Common myeloid progenitor, CD34-positive (primary cell): Measurements from ENCODE around the gene PSMD4.

ENCODE experiments used
- CTCF ChIA-PET: fragments of 350-600 bp; sonication (Branson Sonifier 250); formaldehyde crosslinking; loops from one replicate; lab custom pipeline; 2021; ENCODE audit warnings: antibody characterized with exemption; lab: Charles Lee
- POLR2A ChIA-PET: fragments of 350-600 bp; sonication (Branson Sonifier 250); formaldehyde crosslinking; loops from one replicate; lab custom pipeline; 2021; ENCODE audit warnings: antibody characterized with exemption; lab: Charles Lee
- DNase-seq, 3 donors: peaks; one replicate each; pipeline versions ENCODE4 v3.0.0 to v3.0.0-alpha.2; 2013
- H3K27ac ChIP-seq, 2 experiments: 1 replicate in 1 of 2; 2 replicates in 1 of 2; pipeline ENCODE4 v1.7.0; 2013; ENCODE audit warnings: inconsistent platforms in 2 of 2, low read length in 2 of 2, mild to moderate bottlenecking in 2 of 2, low read depth in 1 of 2, moderate library complexity in 1 of 2; ENCODE audit not compliant: severe bottlenecking in 2 of 2, insufficient read depth in 1 of 2, poor library complexity in 1 of 2
- H3K27me3 ChIP-seq, 5 experiments: replicated peaks in 2 of 5; 1 replicate in 3 of 5; 2 replicates in 2 of 5; pipeline versions ENCODE4 v1.6.1 to v1.7.0; 2013; ENCODE audit warnings: low read length in 4 of 5, mild to moderate bottlenecking in 2 of 5, moderate library complexity in 2 of 5, inconsistent platforms in 1 of 5; ENCODE audit not compliant: insufficient read depth in 5 of 5, control insufficient read depth in 4 of 5
- H3K36me3 ChIP-seq, 4 experiments: 1 replicate in 2 of 4; 2 replicates in 2 of 4; pipeline versions ENCODE4 v1.6.1 to v1.7.0; 2013; ENCODE audit warnings: low read length in 3 of 4, control low read depth in 1 of 4, mild to moderate bottlenecking in 1 of 4; ENCODE audit not compliant: control insufficient read depth in 4 of 4, insufficient read depth in 4 of 4
- H3K4me1 ChIP-seq, 4 experiments: 1 replicate in 3 of 4; 2 replicates in 1 of 4; pipeline versions ENCODE4 v1.6.1 to v1.7.1; 2013; ENCODE audit warnings: low read length in 3 of 4, mild to moderate bottlenecking in 3 of 4, control low read depth in 1 of 4, inconsistent platforms in 1 of 4, moderate library complexity in 1 of 4; ENCODE audit not compliant: control insufficient read depth in 4 of 4, insufficient read depth in 4 of 4; ENCODE audit errors: control extremely low read depth in 1 of 4
- H3K4me3 ChIP-seq, 7 experiments: 1 replicate in 4 of 7; 2 replicates in 3 of 7; pipeline versions ENCODE4 v1.5.1 to v1.7.0; 2013; ENCODE audit warnings: mild to moderate bottlenecking in 7 of 7, low read length in 6 of 7, moderate library complexity in 6 of 7, inconsistent platforms in 2 of 7, low read depth in 2 of 7, control low read depth in 1 of 7; ENCODE audit not compliant: insufficient read depth in 4 of 7, control insufficient read depth in 1 of 7; ENCODE audit errors: extremely low read depth in 1 of 7
- H3K9me3 ChIP-seq, 5 experiments: 1 replicate in 4 of 5; 2 replicates in 1 of 5; pipeline versions ENCODE4 v1.6.1 to v1.7.1; 2013; ENCODE audit warnings: low read length in 4 of 5, mild to moderate bottlenecking in 2 of 5, inconsistent platforms in 1 of 5, low read depth in 1 of 5, moderate library complexity in 1 of 5; ENCODE audit not compliant: control insufficient read depth in 4 of 5, insufficient read depth in 2 of 5; ENCODE audit errors: control extremely low read depth in 1 of 5
- WGBS: methylation state at CpG from one replicate; pipeline ENCODE4 v1.1.5; 2013; ENCODE audit not compliant: insufficient coverage; 5-methylcytosine and 5-hydroxymethylcytosine counted together

The PSMD4 gene

GRCh38 chr1:151289080-151289935, 34.8 kb downstream of the PSMD4 start:
- H3K4me3 ChIP-seq: no peak overlapping the region
- no peak for DNase-seq
- H3K27ac ChIP-seq: peak overlapping the region in 1 of 2 experiments; percentile 33
- H3K36me3 ChIP-seq: peaks cover 6 to 86% (median 74%) of the 10 kb centered on the region in 4 experiments
- CTCF ChIA-PET: no interaction called here
- H3K27me3 ChIP-seq: no peaks in the 10 kb centered on the region
- no peaks in the 10 kb centered on the region for H3K9me3 ChIP-seq
- 64% methylated on average over 9 of the region's 18 CpGs for WGBS
- POLR2A ChIA-PET: no interaction called here
- peaks cover 0 to 8% (median 2%) of the 10 kb centered on the region in 4 experiments for H3K4me1 ChIP-seq

GRCh38 chr1:151289991-151290708, 35.6 kb downstream of the PSMD4 start:
- Histone ChIP-seq H3K27ac (no peak overlapping the region), H3K9me3 (no peaks in the 10 kb centered on the region), H3K4me1 (peaks cover 0 to 6% (median 0%) of the 10 kb centered on the region in 4 experiments), H3K36me3 (peaks cover 8 to 94% (median 79%) of the 10 kb centered on the region in 4 experiments), H3K27me3 (no peaks in the 10 kb centered on the region), H3K4me3 (no peak overlapping the region)
- no peak for DNase-seq
- WGBS: 91% methylated on average over 16 of the region's 21 CpGs
- ChIA-PET POLR2A (no interaction called here), CTCF (no interaction called here)

DNA sequence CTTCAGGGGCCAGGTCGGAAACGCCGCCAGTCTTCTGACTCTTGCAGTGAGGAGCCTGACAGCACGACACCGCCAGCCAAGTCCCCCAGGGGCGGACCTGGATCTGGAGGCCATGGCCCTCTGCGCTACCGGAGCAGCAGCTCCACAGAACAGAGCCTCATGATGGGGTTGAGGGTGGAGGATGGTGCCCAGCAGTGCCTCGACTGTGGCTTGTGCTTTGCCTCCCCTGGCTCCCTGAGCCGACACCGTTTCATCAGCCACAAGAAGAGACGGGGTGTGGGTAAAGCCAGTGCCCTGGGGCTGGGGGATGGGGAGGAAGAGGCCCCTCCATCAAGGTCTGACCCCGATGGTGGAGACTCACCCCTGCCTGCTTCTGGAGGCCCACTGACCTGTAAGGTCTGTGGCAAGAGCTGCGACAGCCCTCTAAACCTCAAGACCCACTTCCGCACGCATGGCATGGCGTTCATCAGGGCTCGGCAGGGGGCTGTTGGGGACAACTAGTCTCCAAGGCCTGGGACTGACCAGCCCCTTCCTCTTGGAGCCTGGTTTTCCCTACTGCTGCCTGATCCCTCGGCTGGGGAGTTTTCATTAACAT, 36.3 kb downstream of the PSMD4 start:
- WGBS: 92% methylated on average over 10 of the region's 19 CpGs
- H3K27me3 ChIP-seq: no peaks in the 10 kb centered on the region
- ChIA-PET CTCF (no interaction called here), POLR2A (no interaction called here)
- H3K4me1 ChIP-seq: peaks cover 0 to 6% (median 0%) of the 10 kb centered on the region in 4 experiments
- peak overlapping the region in 1 of 2 experiments; percentile 7 for H3K27ac ChIP-seq
- H3K36me3 ChIP-seq: peaks cover 10 to 98% (median 83%) of the 10 kb centered on the region in 4 experiments
- H3K9me3 ChIP-seq: no peaks in the 10 kb centered on the region
- no peak for DNase-seq
- H3K4me3 ChIP-seq: no peak overlapping the region

GRCh38 chr1:151292207-151293030, 37.9 kb downstream of the PSMD4 start:
- Histone ChIP-seq H3K27ac (peak overlapping the region in 1 of 2 experiments; percentile 43), H3K36me3 (peaks cover 7 to 95% (median 73%) of the 10 kb centered on the region in 4 experiments), H3K4me3 (no peak overlapping the region), H3K27me3 (no peaks in the 10 kb centered on the region), H3K9me3 (no peaks in the 10 kb centered on the region), H3K4me1 (peaks cover 0 to 6% (median 0%) of the 10 kb centered on the region in 4 experiments)
- peak; percentile 31 to 80 (median 56) for DNase-seq
- ChIA-PET POLR2A (interaction anchor here (0.6 to 1.1 kb wide), 2 partner anchors 44 to 105 kb away, joined by 3 to 4 read pairs; no protein-coding TSS in a partner anchor), CTCF (interaction anchor here (0.6 to 41.8 kb wide), 9 partner anchors 9 to 783 kb away, joined by 3 to 644 read pairs (median 5); partner anchors contain the start of gene PI4KB)
- 91% methylated on average over 4 of the region's 13 CpGs for WGBS

- Histone ChIP-seq H3K36me3 (peaks cover 6 to 95% (median 70%) of the 10 kb centered on the region in 4 experiments), H3K27ac (no peak overlapping the region), H3K4me3 (no peak overlapping the region), H3K9me3 (no peaks in the 10 kb centered on the region), H3K27me3 (no peaks in the 10 kb centered on the region), H3K4me1 (peaks cover 0 to 6% (median 0%) of the 10 kb centered on the region in 4 experiments)
- POLR2A ChIA-PET: interaction anchor here (1.1 kb wide), 1 partner anchor 43 kb away, joined by 4 read pairs; no protein-coding TSS in a partner anchor
- DNase-seq: no peak
- WGBS: 94% methylated on average over 4 of the region's 6 CpGs
- CTCF ChIA-PET: interaction anchor here (1.0 to 41.8 kb wide), 8 partner anchors 8 to 92 kb away, joined by 3 to 644 read pairs (median 5); partner anchors contain the start of gene PI4KB
Observed at GRCh38 chr1:151293093-151293492, 38.6 kb downstream of the PSMD4 start.

DNA sequence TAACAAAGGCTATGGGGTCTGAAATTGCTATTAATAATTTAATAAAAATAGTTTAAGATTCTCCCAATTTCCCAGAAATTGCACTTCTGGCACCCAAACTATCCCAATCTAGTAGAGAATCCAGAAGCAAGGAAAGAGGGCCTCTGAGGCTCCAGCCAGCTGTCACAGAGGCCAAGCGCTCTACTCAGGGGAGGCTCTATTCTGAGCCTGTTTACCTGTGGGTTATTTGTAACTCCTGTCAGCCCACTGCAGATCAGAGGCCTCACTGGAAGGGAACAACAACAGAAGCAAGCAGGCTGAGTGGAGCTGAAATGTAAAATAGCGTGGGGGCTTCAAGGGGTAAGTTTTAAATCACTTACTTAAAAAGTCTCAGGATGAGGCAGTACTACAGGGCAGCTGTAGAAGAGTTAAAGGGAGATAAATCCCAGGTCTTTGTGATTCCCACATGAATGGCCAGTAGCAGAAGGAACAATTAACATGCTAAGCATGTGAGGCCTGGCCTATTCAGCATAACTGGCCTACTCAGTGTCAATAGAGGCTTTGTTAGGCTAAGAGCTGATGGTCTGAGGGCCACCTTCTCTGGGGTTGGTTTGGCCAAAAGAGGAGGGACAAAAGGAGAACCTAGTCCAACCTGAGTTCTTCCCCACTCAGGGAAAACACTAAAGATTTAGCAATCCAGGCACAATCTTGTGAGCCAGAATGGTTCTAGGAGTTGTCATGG, 40.4 kb downstream of the PSMD4 start:
- CTCF ChIA-PET: interaction anchor here (1.2 to 41.8 kb wide), 6 partner anchors 11 to 107 kb away, joined by 3 to 644 read pairs (median 6); partner anchors contain the start of genes PI4KB and PSMB4
- Histone ChIP-seq H3K27me3 (no peaks in the 10 kb centered on the region), H3K9me3 (no peaks in the 10 kb centered on the region), H3K4me1 (no peaks in the 10 kb centered on the region), H3K4me3 (no peak overlapping the region), H3K27ac (no peak overlapping the region), H3K36me3 (peaks cover 10 to 95% (median 76%) of the 10 kb centered on the region in 4 experiments)
- 100% methylated on average over 1 of the region's 2 CpGs for WGBS
- POLR2A ChIA-PET: no interaction called here
- no peak for DNase-seq
